Measurements from ENCODE around the gene CBFB.
"Not testable (repeated sequence)": the region's sequence is repeated elsewhere in the genome, so short reads cannot be mapped to it uniquely, and the experiment has no call there.

Gene CBFB

GRCh38 chr16:67028696-67029253, at the start of gene CBFB:
TSS of gene CBFB (plus strand) at chr16:67029149. CDS start at chr16:67029408, 259 bp downstream.
- DNase-seq: peak; percentile 81

DNA sequence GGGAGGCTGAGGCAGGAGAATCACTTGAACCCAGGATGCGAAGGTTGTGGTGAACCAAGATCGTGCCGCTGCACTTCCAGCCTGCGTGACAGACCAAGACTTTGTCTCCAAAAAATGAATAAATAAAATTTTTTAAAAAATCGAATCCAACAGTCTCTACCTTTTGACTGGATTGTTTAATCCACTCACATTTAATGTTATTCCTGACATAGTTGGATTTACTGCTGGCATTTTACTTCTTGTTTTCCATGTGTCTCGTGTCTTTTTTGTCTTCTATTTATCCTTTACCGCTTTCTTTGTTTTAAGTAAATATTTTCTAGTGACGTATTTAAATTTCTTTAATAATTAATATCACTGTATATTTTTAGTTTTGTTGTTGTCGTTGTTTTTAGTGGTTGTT, 45.9 kb upstream of the CBFB start:
- no peak for DNase-seq

DNA sequence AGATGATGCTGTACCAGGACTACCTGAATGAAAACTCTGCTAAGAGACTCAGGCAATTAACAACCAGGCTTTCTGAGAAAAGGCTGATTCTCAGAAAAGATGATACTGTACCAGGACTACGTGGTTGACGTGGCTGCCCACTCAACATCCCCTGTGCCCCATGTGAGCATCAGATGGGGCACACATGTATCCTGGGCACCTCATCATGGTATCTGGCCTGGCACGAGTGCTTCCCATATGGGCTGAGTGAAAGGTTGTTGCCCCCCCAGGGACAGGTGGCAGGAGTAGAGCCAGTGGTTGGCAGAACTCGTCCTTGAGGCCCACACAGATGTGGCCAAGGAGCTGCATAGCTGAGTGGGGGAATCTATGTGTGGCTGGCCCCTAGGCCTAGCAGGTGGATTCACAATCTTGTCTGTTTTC, 44.0 kb upstream of the CBFB start:
- DNase-seq: no peak

GRCh38 chr16:66986559-66986958, 42.4 kb upstream of the CBFB start:
- DNase-seq: no peak

DNA sequence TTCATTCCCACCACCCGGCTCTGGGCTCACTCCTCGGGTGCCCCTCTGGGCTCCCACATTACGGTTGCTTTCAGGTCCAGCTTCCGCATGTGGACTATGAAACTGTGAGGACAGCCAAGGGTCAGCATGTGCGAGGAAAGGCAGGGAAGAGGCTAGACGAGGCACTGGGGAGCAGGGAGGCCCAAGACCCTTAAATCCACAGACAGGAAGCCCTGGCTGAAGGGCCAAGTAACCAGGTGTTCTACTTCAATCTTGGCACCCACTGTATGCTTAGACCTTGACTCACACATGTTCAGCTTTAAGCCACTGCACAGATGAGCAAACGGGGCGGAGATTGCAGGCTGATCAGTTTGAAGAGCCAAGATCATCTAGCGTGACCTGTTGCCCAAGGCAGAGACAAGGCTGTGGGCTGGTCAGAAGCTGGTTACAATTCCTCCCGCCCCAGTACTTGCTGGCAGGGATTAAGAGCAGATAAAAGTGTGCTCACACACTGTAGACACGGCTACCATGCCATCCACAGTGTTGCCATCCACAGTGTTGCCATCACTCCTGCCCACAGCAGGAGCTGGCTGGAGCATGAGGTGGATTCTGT, 40.7 kb upstream of the CBFB start, which contains the start of gene CES4A:
TSS of gene CES4A (plus strand) at position 393 of the 592 bp plus-strand sequence. CDS start at position 577, 184 bp downstream.
- no peak for DNase-seq

GRCh38 chr16:66991545-66992077, 37.3 kb upstream of the CBFB start:
- DNase-seq: no peak

GRCh38 chr16:66993558-66993957, 35.4 kb upstream of the CBFB start:
- DNase-seq: not testable (repeated sequence)

DNA sequence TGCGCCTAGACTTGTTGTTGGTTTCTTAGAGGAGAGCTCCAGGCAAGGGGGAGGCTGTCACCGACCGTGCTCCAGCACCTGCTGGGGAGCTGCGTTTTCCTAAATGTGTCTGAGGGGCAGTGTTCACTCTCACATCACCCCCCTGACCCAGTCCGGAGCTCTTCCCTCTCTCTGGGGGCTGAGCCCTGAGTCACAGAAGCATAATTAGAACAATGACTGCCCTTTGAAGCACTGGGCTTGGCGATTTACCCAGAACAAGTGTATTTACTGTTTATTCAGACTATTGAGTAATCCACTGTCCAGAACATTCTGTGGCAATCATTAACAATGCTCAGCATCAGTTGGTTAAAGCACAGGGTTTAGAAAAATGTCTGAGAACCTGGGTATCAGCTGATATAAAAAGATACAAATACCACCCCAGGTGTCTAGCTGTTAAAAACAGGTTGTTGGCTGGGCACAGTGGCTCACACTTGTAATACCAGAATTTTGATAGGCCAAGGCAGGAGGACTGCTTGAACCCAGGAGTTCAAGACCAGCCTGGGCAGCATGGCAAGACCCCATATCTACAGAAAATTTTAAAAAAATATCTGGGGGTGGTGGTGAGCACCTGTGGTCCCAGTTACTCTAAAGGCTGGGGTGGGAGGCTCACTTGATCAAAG, 32.5 kb upstream of the CBFB start:
- no peak for DNase-seq

DNA sequence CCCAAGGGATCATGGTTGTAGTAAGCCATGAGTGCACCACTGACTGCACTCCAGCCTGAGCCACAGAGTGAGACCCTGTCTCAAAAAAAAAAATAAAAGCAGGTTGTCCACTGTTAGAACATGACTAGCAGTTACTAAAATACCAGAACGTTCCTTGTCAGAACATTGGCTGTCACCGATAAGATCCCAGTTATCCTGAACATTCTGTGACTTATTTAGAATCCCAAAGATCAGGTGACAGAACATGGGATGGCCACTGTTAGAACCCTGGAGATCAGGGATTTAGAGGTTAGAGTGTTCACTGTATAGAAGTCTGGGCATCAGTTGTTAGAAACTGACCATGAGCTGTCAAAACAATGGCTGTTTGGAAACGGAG, 32.0 kb upstream of the CBFB start:
- DNase-seq: no peak

GRCh38 chr16:67000384-67001351, 28.3 kb upstream of the CBFB start:
- no peak for DNase-seq

DNA sequence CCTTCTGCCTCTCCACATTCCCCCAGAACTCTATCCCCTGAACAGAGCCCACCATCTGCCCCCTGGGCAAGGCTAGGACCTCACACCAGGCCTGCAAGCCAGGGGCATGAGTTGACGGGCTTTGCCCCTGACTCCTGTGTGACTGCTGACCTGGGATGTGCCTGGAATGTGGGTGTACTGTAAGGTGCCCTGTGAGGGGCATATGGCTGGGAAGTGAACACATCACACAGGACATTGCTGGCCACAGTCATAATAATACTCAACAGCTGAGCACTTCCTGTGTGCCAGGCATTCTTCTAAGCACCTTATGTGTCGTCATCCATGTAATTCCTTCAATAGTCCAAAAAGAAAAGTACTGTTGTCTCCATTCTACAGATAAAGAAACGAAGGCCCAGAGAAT, 27.2 kb upstream of the CBFB start:
- DNase-seq: no peak

DNA sequence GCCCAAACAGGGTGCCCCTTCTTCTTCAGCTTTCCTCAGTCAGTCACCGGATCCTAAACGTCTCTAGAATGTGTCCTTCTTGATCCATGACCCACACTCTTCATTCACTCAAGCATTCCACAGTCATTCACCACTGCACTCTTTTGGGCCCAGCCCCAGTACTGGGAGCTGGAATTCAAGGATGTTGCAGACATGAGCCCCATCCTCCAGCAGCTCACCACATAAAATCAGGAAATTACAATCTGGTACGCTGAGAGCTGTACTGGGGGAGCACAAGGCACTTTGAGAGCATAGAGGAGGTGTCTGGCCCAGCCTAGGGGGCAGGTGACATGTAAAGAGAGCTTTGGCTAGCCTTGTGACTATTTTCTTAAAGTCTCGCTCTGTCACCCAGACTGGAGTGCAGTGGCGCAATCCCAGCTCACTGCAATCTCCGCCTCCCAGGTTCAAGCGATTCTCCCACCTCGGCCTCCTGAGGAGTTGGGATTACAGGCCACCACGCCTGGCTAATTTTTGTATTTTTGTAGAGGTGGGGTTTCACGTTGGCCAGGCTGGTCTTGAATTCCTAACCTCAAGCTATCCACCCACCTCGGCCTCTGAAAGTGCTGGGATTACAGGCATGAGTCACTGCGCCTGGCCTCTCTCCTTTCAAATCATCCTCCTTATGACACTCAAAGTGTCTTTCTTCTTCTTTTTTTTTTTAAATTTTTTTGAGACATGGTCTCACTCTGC, 21.9 kb upstream of the CBFB start:
- no peak for DNase-seq

DNA sequence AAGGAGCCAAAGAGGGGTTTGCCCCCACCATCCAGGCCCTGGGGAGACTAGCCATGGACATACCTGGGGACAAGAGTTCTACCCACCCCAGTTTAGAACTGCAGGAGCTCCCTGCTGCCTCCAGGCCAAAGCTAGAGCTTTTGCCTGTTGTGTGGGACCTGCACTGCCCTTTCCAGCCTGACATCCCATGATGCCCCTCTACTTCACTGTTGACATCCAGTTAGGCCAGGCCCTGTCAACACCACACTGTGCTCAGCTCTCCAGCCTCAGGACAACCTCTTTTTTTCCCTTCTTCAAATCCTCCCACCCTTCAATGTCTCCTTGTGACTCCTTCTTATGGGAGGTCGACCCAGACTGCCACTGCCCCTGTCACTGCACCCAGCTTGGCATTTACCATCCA, 19.8 kb upstream of the CBFB start:
- no peak for DNase-seq

GRCh38 chr16:67011274-67011673, 17.7 kb upstream of the CBFB start:
- DNase-seq: no peak

DNA sequence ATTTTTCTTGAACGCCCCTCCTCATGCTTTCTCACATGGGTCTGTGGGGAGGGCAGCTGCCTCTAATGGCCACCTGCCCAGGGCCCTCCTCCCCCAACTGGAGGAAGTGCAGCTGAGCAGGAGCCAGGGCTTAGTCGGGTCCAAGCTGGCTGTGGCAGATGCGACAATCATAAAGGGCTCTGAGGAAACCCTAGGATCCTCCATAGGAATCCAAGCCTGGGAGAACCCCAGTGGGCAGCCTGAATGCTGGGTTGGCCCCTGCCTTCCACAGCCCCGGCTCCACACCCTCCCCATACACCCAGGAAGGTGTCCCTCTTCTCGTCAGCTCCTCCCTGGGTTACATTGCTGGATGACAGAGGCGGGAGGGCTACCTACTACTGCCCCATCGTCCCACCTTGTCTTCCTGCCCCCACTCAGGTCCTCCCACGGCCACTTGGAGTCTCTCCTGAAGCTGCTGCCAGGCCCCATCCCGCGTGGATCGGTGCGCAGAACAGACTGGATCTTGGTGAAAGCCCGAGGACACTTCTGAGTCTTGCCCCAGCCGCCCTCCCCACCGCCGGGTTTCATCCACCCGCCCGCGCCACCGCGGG, 15.6 kb upstream of the CBFB start:
- no peak for DNase-seq

DNA sequence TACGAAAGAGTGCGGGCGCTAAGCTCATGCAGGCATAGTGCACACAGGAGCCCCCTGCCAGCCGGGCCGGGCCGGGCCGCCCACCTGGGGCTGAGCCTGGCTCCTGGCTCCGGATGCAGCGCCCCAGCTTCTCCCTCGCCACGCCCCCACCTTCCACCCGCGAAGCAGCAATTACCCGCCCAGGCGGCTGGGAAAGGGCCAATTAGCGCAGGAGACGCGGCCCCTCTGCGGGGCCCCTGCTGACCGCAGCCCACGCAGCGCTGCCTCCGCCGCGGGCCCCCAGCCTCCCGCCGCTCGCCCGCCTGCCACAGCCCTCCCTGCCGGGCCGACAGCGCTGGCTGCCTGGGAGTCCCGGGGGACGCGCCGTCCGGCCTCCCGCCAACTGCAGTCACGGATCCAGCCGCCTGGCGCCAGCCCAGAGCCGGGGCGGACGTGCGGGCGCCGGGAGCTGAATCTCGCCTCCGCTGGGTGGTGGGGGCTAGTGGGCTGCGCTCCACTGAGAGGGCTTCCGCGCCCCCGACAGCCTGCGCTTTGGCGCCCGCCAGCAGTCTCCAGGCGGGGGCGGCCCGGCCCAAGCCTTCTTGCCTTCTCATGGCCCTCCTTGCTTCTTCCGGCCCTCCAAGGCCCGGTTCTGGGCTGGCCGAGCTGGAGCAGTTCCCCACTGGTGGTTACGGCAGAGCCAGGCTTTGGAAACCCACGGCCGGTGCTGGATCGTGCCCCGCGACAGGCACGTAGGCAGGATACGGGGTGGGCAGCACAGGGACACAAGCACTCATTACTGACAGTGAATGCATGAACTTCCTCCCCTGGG, 14.9 kb upstream of the CBFB start:
- DNase-seq: peak; percentile 50

GRCh38 chr16:67014634-67015312, 14.2 kb upstream of the CBFB start:
- DNase-seq: no peak

GRCh38 chr16:67015313-67015731, 13.6 kb upstream of the CBFB start:
- no peak for DNase-seq

DNA sequence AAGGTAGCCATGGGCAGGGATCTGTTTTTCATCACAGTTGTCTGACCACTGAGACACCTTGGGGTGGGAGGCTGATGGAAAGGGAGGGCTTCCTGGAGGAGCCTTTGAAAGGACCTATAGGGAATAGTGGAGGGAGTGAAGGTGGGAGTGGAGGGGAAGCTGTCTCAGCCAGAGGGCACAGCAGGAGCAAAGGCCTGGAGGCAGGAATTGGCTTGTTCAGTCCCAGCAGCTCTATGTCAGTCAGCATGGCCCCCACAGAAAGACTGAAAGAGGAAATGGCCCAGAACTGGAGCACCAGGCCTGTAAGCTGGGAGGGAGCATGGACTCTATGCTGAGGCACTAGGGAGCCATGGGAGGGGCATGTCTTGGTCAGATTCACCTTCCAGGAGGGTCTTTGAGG, 12.8 kb upstream of the CBFB start:
- no peak for DNase-seq

DNA sequence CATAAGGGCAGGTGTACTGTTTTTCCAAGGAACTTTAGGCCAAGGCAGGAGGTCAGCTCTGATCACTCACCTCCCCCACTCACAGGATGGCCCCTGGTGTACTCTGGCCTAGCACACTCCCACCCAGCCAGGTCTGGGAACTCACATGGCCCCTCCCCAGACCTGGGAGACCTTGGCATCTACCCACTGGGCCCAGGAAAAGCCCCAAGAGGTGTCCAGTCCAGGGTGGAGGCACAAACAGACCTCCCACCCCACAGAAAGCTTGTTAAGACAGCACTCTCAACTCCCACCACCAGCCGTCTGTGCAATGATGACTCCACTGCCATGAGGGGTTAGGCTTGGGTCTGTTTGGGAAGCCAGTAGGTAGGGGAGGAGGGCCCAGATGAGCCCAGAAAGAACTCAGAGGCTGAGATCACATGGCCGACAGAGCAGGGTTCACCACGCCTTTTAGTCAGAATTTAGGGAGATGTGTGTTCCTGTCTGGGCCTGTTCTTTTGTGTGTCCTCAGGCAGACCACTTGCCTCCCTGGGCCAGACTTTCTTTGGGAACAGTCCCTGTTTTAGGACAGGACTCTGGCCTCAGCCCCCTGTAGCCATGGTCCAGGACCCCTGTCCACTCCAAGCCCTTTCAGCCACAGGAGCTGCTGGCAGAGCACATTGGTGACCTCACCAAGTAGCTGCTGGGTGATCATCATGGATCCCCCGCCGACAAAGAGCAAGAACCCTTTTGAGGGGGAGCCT, 12.1 kb upstream of the CBFB start:
- DNase-seq: no peak
